Natural killer cell treated with Interleukin-12 subunit alpha and Interleukin-12 subunit beta and Interleukin-15 and Interleukin-18, amount 100 ng/mL, for 72 hours (primary cell): Measurements from ENCODE around the gene GNGT2. TPM values are rescaled to one million over a fixed set of nuclear protein-coding genes. Genes with fewer than 3 reads are reported as not detected.

Experiments used
- ATAC-seq, 2 donors: fragments of 150-1000 bp; cut with Tn5 transposase in 1 of 2; sonication (Bioruptor Pico), chemical (Tn5 transposase) in 1 of 2; 2 replicates each; pipeline ENCODE4 v1.10.0; 2021
- DNase-seq: peaks from one replicate; pipeline ENCODE4 v3.0.0; 2022; ENCODE audit warnings: low spot score
- H3K27ac Mint-ChIP-seq, 2 donors: 1 replicate in 1 of 2; 2 replicates in 1 of 2; pipeline ENCODE4 v1.8.0; 2022; ENCODE audit warnings: mixed read lengths in 2 of 2, mild to moderate bottlenecking in 1 of 2, moderate library complexity in 1 of 2
- H3K27me3 Mint-ChIP-seq, 2 donors: 1 replicate in 1 of 2; 2 replicates in 1 of 2; pipeline ENCODE4 v1.8.0; 2022; ENCODE audit warnings: mixed read lengths in 2 of 2
- H3K36me3 Mint-ChIP-seq: one replicate; pipeline ENCODE4 v1.8.0; 2022; ENCODE audit warnings: mixed read lengths
- H3K4me1 Mint-ChIP-seq, 2 donors: 1 replicate in 1 of 2; 2 replicates in 1 of 2; pipeline ENCODE4 v1.8.0; 2022; ENCODE audit warnings: low read depth in 2 of 2, mixed read lengths in 2 of 2, mild to moderate bottlenecking in 1 of 2
- H3K4me3 Mint-ChIP-seq: one replicate; pipeline ENCODE4 v1.8.0; 2022; ENCODE audit warnings: mixed read lengths
- H3K9me3 Mint-ChIP-seq: 2 replicates; pipeline ENCODE4 v1.8.0; 2022; ENCODE audit warnings: mixed read lengths
- total RNA-seq, 2 donors: library from RNA; stranded (reverse); gene quantifications; one replicate each; pipeline ENCODE4 v1.2.3, GENCODE V29; 2022

GNGT2 gene
- total RNA-seq, 2 donors from 2014 or later: 15.3 to 19.6 TPM

GRCh38 chr17:49240619-49241018 lies 30.2 kb upstream of the GNGT2 start:
- Mint-ChIP-seq H3K4me3 (no peak overlapping the region), H3K27me3 (no peaks in the 10 kb centered on the region), H3K9me3 (no peaks in the 10 kb centered on the region), H3K4me1 (peaks cover 0 to 3% of the 10 kb centered on the region in 2 donors), H3K27ac (no peak overlapping the region), H3K36me3 (no peaks in the 10 kb centered on the region)
- ATAC-seq (no peak), DNase-seq (no peak)

DNA sequence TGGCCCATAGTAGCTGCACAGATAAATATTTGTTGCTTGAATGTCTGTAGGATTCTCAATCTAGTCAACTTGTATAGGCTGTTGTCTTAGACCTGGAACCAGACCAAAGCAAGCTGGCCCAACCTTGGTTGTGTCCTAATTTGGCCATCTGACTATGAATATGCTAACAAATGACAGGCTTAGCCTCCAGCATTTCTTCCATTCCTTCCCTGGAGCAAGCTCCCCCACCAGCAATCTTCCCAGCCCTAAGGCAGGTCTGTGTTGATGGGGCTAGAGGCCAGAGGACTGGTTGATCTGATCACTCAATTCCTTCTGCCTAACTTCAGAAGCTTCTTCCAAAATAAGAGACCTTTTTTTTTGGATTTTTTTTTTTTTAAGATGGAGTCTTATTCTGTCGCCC lies 29.6 kb upstream of the GNGT2 start:
- Mint-ChIP-seq H3K27ac (no peak overlapping the region), H3K9me3 (no peaks in the 10 kb centered on the region), H3K27me3 (no peaks in the 10 kb centered on the region), H3K4me1 (peaks cover 0 to 6% of the 10 kb centered on the region in 2 donors), H3K36me3 (no peaks in the 10 kb centered on the region), H3K4me3 (no peak overlapping the region)
- no peak for ATAC-seq
- DNase-seq: peak; percentile 3

DNA sequence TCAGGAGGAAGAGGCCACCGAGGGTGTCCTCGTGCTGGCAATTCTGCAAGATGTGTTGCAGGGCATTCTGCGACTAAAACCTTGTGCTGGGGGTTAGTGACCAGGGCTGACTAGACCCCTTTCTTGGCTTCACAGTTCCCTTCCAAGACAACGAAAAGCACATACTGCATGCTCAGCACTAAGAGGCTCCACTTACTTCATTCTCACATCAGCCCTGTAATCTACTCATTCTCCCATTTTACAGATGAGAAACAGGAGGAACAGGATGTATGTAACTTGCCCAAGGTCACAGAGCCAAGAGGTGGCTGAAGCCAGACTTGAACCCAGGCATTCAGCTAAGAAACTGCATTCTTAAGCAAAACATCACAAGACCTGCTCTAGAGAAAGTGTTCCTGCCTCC lies 25.5 kb upstream of the GNGT2 start:
- Mint-ChIP-seq H3K36me3 (no peaks in the 10 kb centered on the region), H3K9me3 (no peaks in the 10 kb centered on the region), H3K4me1 (peaks cover 5 to 16% of the 10 kb centered on the region in 2 donors), H3K27me3 (peaks cover 0 to 2% of the 10 kb centered on the region in 2 donors), H3K4me3 (no peak overlapping the region), H3K27ac (no peak overlapping the region)
- ATAC-seq (no peak), DNase-seq (peak; percentile 41)

DNA sequence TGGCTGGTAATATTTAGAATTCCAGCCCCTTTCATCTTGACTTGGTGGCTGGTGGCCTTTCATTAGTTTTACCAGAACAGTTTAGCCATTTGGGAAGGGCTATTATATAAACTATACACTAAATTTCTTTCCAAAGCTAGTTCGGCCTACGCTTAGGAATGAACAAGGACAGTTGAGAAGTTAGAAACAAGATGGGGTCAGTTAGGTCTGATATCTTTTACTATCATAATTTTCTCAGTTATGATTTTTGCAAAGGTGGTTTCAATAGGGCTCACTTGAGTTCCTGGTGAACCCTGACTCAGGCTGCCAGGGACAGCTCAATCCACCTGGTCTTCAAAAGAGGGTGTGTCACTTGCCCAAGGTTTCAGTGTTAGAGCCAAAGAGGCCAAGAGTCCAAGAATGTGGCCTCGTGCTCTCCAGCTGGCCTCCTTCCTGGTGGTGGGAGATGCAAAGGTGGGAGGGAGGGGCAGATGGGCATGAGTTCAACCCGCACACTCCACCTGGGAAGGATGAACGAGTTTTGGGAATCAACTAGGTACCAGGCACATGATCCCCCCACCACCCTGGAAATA lies 24.2 kb upstream of the GNGT2 start:
- ATAC-seq (no peak), DNase-seq (no peak)
- H3K9me3 Mint-ChIP-seq: no peaks in the 10 kb centered on the region
- H3K36me3 Mint-ChIP-seq: no peaks in the 10 kb centered on the region
- H3K27me3 Mint-ChIP-seq: peaks cover 0 to 2% of the 10 kb centered on the region in 2 donors
- peaks cover 7 to 16% of the 10 kb centered on the region in 2 donors for H3K4me1 Mint-ChIP-seq
- no peak overlapping the region for H3K4me3 Mint-ChIP-seq
- no peak overlapping the region for H3K27ac Mint-ChIP-seq

DNA sequence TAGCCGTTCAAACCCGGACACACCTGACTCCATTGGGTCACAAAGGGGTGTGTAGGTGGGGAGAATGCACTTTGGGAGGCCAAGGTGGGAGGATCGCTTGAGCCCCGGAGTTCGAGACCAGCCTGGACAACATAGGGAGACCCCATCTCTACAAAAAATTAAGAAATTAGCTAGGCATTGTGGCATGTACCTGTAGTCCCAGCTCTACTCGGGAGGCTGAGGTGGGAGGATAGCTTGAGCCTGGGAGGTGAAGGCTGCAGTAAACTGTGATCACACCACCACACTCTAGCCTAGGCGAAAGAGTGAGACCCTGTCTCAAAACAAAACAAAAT lies 21.2 kb upstream of the GNGT2 start:
- Mint-ChIP-seq H3K36me3 (no peaks in the 10 kb centered on the region), H3K9me3 (no peaks in the 10 kb centered on the region), H3K27me3 (peaks cover 0 to 2% of the 10 kb centered on the region in 2 donors), H3K4me3 (peak overlapping the region; percentile 82), H3K27ac (peak overlapping the region in 1 of 2 donors; percentile 64), H3K4me1 (peaks cover 19 to 21% of the 10 kb centered on the region in 2 donors)
- ATAC-seq: no peak
- peak; percentile 20 for DNase-seq

DNA sequence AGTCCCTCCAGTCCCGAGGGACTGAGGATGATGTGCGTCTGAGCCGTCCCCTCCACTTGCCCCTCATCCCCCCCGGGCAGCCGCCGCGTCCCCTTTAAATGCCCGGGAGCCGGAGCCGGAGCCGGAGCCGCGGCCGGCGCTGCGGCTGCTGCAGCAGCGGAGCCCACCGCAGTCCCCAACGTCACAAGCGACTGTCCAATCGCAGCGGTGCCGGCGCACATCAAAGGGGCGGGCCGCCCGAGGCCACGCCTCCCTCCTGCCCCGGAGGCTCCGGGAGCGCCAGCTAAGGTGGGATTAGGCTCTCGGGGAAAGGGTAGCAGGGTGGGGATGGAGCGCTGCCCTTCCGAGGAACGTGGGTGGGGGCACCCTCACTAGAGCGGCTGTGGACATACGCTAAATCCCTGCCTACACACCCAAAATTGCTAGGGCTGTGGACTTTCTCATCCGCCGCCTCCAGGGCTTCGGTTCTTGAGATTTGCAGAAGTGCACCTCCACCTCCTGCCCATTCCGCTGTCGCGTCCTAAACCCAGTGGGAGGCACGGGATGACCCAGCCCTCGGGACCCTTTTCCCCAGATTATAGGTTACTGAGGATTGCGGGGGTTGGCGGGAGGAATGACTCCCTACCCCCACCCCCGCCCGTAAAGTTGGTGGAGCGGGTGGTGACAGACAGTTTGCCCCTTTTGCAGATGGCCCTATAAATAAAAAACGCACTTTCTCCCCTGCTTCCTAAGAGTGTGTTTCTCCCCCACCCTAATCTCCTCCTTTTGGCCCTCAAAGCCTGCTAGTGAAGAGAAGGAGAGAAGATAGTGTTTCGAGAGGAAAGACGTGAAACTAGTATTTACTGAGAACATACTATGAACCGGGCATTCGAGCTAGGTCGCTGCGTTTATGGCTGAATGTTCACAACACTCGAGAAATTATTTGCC lies 20.5 kb upstream of the GNGT2 start, which contains the start of gene PHOSPHO1:
Gene PHOSPHO1, minus strand, starts transcription at position 152 of the 927 bp plus-strand sequence. CDS start 4,096 bp downstream, outside the sequence.
- peak; percentile 90 for DNase-seq
- no peaks in the 10 kb centered on the region for H3K9me3 Mint-ChIP-seq
- H3K4me1 Mint-ChIP-seq: peaks cover 19 to 21% of the 10 kb centered on the region in 2 donors
- peak within 1 kb of the TSS in 1 of 2 donors; percentile 64 for H3K27ac Mint-ChIP-seq
- peak; percentile 97 to 99 for ATAC-seq
- H3K4me3 Mint-ChIP-seq: peak within 1 kb of the TSS; percentile 82
- no peaks in the 10 kb centered on the region for H3K36me3 Mint-ChIP-seq
- peaks cover 0 to 2% of the 10 kb centered on the region in 2 donors for H3K27me3 Mint-ChIP-seq

DNA sequence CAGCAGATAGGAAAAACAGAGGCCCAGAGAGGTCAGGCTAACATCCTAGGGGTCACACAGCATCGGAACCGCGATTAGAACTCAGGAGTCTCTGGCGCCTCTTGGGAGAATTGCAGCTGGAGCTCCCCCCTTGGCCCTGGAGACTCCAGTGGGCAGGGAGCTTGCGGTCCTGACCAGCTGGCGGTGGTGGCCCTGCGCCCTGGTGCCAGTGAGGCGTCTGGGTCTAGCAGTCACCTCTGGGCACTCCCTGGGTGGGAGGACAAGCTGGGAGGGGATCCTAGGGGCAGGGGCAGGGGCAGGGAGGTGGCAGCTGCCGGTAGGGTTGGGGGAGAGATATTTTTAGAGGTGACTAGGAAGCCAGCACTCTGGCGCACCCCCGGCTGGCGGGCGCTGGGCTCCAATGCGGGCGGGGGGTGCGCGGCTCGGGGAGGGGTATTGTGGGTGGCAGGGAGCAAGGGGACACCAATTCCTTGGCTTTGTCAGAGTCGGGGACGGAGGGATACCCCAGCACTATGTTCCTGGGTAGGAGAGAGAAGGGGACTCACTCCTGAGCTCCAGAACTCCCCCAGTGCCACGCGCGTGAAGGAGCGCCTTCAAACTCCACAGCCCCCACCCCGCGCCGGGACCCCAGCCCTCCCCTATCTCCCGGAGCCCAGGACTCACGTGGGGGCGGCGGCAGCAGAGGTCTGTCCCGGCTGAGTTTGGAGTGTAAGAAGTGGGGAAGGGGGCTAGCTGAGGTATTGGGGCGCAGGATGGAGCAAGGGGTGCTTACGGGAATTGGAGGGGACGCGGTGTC lies 19.6 kb upstream of the GNGT2 start:
- H3K36me3 Mint-ChIP-seq: no peaks in the 10 kb centered on the region
- DNase-seq (no peak), ATAC-seq (peak; percentile 3 to 12)
- H3K4me3 Mint-ChIP-seq: peak overlapping the region; percentile 82
- H3K27ac Mint-ChIP-seq: no peak overlapping the region
- peaks cover 0 to 2% of the 10 kb centered on the region in 2 donors for H3K27me3 Mint-ChIP-seq
- H3K9me3 Mint-ChIP-seq: no peaks in the 10 kb centered on the region
- H3K4me1 Mint-ChIP-seq: peaks cover 14 to 24% of the 10 kb centered on the region in 2 donors

GRCh38 chr17:49229076-49229804 lies 18.9 kb upstream of the GNGT2 start:
- peak; percentile 29 for DNase-seq
- Mint-ChIP-seq H3K4me3 (peak overlapping the region; percentile 60), H3K27me3 (peaks cover 0 to 2% of the 10 kb centered on the region in 2 donors), H3K36me3 (no peaks in the 10 kb centered on the region), H3K27ac (no peak overlapping the region), H3K9me3 (no peaks in the 10 kb centered on the region), H3K4me1 (peaks cover 20 to 27% of the 10 kb centered on the region in 2 donors)
- no peak for ATAC-seq

DNA sequence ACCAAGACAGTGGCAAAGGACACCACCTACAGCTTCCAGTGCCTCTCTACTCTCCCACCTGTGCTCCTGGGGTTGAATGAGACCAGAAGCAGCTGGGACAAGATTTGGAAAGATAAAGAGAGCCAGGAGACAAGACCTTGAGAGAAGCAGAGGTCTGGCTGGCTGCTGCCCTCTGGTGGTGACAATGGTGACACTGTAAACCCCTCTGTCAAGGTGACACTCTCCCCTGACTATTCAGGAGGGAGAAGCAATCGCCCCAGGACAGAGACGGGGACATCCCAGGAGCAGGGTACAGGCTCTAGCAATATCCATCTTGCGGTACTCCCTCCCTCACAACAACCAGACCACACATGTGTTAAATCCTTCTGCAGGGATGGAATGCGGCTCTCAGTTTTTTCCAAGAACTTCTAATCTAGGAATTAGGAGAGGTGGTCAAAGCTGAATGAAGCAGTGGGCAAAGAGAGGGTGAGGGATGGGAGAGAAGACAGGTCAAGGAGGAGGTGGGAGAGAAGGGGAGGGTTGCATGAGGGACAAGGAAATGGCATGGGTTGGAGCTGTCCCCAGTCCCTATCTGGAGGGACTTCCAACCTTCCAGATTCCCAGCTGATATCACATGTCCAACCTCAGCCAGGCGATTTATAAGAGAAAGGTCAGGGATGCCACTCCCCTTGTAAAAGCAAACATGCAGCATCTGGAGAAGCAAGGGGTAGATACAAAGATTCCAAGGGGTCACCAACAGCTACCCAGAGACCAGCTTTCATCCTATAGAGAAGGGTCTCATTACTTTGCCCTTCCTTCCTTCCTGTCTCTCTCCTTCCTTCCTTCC lies 17.3 kb upstream of the GNGT2 start:
- Mint-ChIP-seq H3K9me3 (no peaks in the 10 kb centered on the region), H3K27me3 (no peaks in the 10 kb centered on the region), H3K36me3 (no peaks in the 10 kb centered on the region), H3K4me3 (no peak overlapping the region), H3K27ac (peak overlapping the region in 1 of 2 donors; percentile 66), H3K4me1 (peaks cover 27 to 35% of the 10 kb centered on the region in 2 donors)
- DNase-seq (peak; percentile 79), ATAC-seq (peak in 1 of 2 donors; percentile 34)

GRCh38 chr17:49226771-49227435 lies 16.5 kb upstream of the GNGT2 start:
- ATAC-seq (no peak), DNase-seq (no peak)
- Mint-ChIP-seq H3K4me1 (peaks cover 29 to 39% of the 10 kb centered on the region in 2 donors), H3K4me3 (no peak overlapping the region), H3K27ac (peak overlapping the region in 1 of 2 donors; percentile 66), H3K36me3 (no peaks in the 10 kb centered on the region), H3K9me3 (no peaks in the 10 kb centered on the region), H3K27me3 (no peaks in the 10 kb centered on the region)

DNA sequence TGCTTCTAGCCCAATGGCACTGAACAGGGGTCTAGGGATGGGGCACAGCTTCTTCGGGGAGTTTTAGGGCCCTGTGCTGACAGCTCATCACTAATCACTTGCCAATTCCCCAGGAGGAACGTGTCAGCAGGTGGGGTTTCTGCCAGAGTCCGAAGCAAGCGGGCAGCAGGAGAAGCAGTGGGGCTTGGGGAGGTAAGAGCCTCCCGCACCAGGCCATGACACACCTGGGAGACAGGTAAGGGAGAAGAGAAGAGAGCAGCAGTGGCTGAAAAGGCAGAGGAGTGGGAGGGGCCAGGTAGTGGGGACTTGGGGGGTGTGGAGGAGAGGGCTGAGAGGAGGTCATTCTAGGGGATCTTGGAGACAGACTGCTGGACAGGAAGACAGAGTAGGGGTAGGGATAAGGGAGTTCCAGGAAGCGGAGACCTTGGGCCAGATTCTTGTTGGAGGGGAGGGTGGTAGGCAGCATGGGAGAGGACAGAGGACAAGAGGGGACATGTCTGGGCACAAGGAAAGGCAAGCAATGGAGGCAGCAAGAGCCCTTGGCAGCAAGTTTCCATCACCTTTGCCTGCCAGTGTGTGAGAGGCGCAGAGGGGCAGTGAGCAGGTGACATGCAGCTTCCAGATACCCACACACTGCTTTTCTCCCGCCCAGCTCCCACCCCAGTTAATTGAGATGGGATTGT lies 15.3 kb upstream of the GNGT2 start:
- no peak overlapping the region for H3K27ac Mint-ChIP-seq
- no peak for ATAC-seq
- no peaks in the 10 kb centered on the region for H3K36me3 Mint-ChIP-seq
- no peak overlapping the region for H3K4me3 Mint-ChIP-seq
- DNase-seq: no peak
- H3K27me3 Mint-ChIP-seq: no peaks in the 10 kb centered on the region
- H3K9me3 Mint-ChIP-seq: no peaks in the 10 kb centered on the region
- peaks cover 24 to 36% of the 10 kb centered on the region in 2 donors for H3K4me1 Mint-ChIP-seq

GRCh38 chr17:49224997-49225337 lies 14.6 kb upstream of the GNGT2 start:
- Mint-ChIP-seq H3K36me3 (no peaks in the 10 kb centered on the region), H3K9me3 (no peaks in the 10 kb centered on the region), H3K27me3 (no peaks in the 10 kb centered on the region), H3K27ac (no peak overlapping the region), H3K4me3 (peak overlapping the region; percentile 70), H3K4me1 (peaks cover 24 to 40% of the 10 kb centered on the region in 2 donors)
- no peak for ATAC-seq
- DNase-seq: no peak
